Tibial nerve (tissue), 4 donors: ENCODE data around the gene TGFB2. TPM values are rescaled to one million over a fixed set of nuclear protein-coding genes. Genes with fewer than 3 reads are reported as not detected.

Experiments used
- DNase-seq, 2 donors: peaks; one replicate each; pipeline ENCODE4 v3.0.0-alpha.2; 2019; ENCODE audit warnings: low spot score in 2 of 2
- H3K27ac ChIP-seq, 4 donors: fragments of 200-600 bp; sonication (generic) in 3 of 4; one replicate each; pipeline ENCODE4 v1.5.1; 2017 to 2019; ENCODE audit warnings: mild to moderate bottlenecking in 1 of 4
- H3K27me3 ChIP-seq, 2 donors: fragments of 200-600 bp; sonication (generic) in 1 of 2; one replicate each; pipeline versions ENCODE4 v1.5.1 to v1.6.0; 2017 to 2019
- H3K36me3 ChIP-seq, 3 donors: fragments of 200-600 bp; sonication (generic); one replicate each; pipeline ENCODE4 v1.5.1; 2018 to 2019
- H3K4me1 ChIP-seq, 4 donors: fragments of 200-600 bp; sonication (generic) in 3 of 4; one replicate each; pipeline ENCODE4 v1.5.1; 2017 to 2019
- H3K4me3 ChIP-seq, 4 donors: fragments of 200-600 bp; sonication (generic) in 3 of 4; one replicate each; pipeline ENCODE4 v1.5.1; 2017 to 2019; ENCODE audit warnings: mild to moderate bottlenecking in 1 of 4, moderate library complexity in 1 of 4
- H3K9me3 ChIP-seq, 4 donors: fragments of 200-600 bp; sonication (generic) in 3 of 4; one replicate each; pipeline ENCODE4 v1.5.1; 2017 to 2019
- EP300 ChIP-seq, 2 donors: sonication (generic); formaldehyde crosslinking; IDR thresholded peaks; one replicate each; pipeline ENCODE4 v1.6.1; 2017; ENCODE audit warnings: antibody characterized with exemption in 2 of 2, mild to moderate bottlenecking in 1 of 2
- POLR2A ChIP-seq, 2 donors: fragments of 450-650 bp; IDR thresholded peaks; one replicate each; pipeline ENCODE4 v1.6.1; 2017; ENCODE audit warnings: antibody characterized with exemption in 2 of 2, mild to moderate bottlenecking in 2 of 2, moderate library complexity in 2 of 2
- WGBS, 2 donors: methylation state at CpG; one replicate each; pipeline ENCODE4 v1.1.5; 2018; 5-methylcytosine and 5-hydroxymethylcytosine counted together
- total RNA-seq, 4 donors: library from RNA; depleted of rRNA; stranded (reverse); fragments of >200 nt; gene quantifications; one replicate each; pipeline ENCODE4 v1.1.0, GENCODE V29; 2016
- TF ChIP-seq, protein P1 (sequence below), 5 experiments: fragments of 200-600 bp in 3 of 5; fragments of 450-650 bp in 2 of 5; sonication (generic) in 3 of 5; IDR thresholded peaks; one replicate each; pipeline ENCODE4 v1.5.1; 2016 to 2019; ENCODE audit warnings: antibody characterized with exemption in 5 of 5, mild to moderate bottlenecking in 3 of 5, moderate library complexity in 2 of 5

The TGFB2 gene
- total RNA-seq, 4 donors from 2014 or later = 7.3 to 13.5 (median 8.3) TPM

DNA sequence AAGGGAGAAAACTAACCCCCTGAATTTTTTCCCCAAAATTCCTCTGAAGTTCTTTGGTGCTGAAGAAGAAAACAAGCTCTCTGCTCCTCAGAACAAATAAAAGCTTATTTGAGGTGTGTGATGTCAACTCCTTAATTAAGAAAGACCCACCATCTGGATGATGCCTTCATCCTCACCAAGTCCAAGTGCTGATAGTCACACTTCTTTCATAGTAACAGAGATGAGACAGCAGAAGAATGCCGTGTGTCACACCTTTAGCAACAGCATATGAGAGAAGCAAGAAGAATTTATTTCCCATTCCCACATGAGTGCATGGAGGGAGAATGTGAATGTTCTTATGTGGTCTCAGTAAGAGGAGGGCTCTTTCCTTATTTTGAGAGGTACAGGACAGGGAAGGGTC, 91.2 kb downstream of the TGFB2 start:
- H3K4me3 ChIP-seq = no peak overlapping the region
- DNase-seq = no peak
- no peaks in the 10 kb centered on the region for H3K27me3 ChIP-seq
- H3K27ac ChIP-seq = no peak overlapping the region
- no peaks in the 10 kb centered on the region for H3K9me3 ChIP-seq
- H3K4me1 ChIP-seq = peaks cover 0 to 10% (median 0%) of the 10 kb centered on the region in 4 donors
- no peak for TF ChIP-seq EP300 (IDR thresholded peaks at IDR 0.05)
- TF ChIP-seq, protein P1, sequence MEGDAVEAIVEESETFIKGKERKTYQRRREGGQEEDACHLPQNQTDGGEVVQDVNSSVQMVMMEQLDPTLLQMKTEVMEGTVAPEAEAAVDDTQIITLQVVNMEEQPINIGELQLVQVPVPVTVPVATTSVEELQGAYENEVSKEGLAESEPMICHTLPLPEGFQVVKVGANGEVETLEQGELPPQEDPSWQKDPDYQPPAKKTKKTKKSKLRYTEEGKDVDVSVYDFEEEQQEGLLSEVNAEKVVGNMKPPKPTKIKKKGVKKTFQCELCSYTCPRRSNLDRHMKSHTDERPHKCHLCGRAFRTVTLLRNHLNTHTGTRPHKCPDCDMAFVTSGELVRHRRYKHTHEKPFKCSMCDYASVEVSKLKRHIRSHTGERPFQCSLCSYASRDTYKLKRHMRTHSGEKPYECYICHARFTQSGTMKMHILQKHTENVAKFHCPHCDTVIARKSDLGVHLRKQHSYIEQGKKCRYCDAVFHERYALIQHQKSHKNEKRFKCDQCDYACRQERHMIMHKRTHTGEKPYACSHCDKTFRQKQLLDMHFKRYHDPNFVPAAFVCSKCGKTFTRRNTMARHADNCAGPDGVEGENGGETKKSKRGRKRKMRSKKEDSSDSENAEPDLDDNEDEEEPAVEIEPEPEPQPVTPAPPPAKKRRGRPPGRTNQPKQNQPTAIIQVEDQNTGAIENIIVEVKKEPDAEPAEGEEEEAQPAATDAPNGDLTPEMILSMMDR (IDR thresholded peaks at IDR 0.05) = no peak
- TF ChIP-seq POLR2A (IDR thresholded peaks at IDR 0.05) = no peak
- H3K36me3 ChIP-seq = peaks cover 0 to 17% (median 0%) of the 10 kb centered on the region in 3 donors
- 93 to 97% methylated on average over 1 of the region's 1 CpG for WGBS, 2 donors

DNA sequence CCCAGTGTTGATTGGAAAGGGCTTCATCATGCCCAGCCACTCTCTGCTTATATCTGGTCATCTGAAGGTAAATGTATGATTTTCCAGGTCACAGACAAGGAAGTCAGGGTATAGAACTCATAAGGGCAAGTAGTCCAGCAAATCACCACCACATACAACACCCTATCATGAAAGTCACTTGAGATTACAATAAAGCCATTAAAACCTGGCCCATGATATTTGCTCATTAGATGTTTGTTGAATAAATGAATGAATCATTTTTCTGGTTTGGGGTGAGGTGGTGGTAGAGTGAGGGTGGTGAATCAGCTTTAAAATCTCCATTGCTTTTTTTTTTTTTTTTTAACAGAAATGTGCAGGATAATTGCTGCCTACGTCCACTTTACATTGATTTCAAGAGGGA, 91.9 kb downstream of the TGFB2 start:
- TF ChIP-seq EP300 (IDR thresholded peaks at IDR 0.05) (no peak), POLR2A (IDR thresholded peaks at IDR 0.05) (no peak)
- TF ChIP-seq, protein P1 (IDR thresholded peaks at IDR 0.05) = no peak
- Histone ChIP-seq H3K4me3 (no peak overlapping the region), H3K9me3 (no peaks in the 10 kb centered on the region), H3K27me3 (no peaks in the 10 kb centered on the region), H3K4me1 (peaks cover 0 to 6% (median 0%) of the 10 kb centered on the region in 4 donors), H3K27ac (no peak overlapping the region), H3K36me3 (peaks cover 0 to 17% (median 0%) of the 10 kb centered on the region in 3 donors)
- 93 to 98% methylated on average over 1 of the region's 1 CpG for WGBS, 2 donors
- DNase-seq = no peak

DNA sequence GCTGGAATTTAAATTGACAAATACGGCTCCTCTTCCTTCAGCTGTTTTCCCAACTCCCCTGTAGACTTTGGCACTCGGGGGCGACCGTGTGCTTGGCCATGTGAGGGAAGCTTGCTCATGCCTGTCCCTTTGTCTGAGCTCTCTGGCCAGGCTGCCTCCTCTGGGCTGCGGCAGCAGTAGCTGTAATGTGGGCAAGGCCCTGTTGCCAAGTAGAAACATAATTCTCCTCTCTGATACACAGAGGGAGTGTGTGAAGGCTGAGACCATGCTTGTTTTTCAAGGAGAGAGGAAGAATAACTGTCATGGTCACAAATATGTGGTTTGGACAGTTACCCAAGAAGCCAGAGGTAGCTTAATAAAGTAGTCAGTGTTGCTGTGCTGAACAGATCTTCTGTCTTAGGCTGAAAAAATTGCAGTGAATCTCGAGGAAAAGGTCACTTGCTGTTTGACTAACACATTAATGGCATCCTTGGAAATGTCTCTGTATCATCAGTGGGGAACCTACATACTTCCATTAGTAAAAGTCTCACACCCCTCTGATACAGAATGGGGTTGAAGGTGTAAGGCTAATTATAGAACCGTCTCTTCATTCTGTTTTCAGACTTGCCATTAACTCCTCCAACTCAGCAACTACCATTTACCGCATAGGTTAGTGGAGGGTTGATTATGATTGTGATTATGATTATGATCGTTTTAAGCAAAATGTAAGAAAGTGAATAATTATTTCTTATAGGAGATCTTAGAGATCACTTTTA, 94.6 kb downstream of the TGFB2 start:
- no peaks in the 10 kb centered on the region for H3K27me3 ChIP-seq
- H3K9me3 ChIP-seq = no peaks in the 10 kb centered on the region
- no peak overlapping the region for H3K4me3 ChIP-seq
- no peak for DNase-seq
- H3K27ac ChIP-seq = peak overlapping the region in 1 of 4 donors; percentile 11
- peaks cover 0 to 6% (median 0%) of the 10 kb centered on the region in 4 donors for H3K4me1 ChIP-seq
- TF ChIP-seq, protein P1 (IDR thresholded peaks at IDR 0.05) = no peak
- TF ChIP-seq EP300 (IDR thresholded peaks at IDR 0.05) (no peak), POLR2A (IDR thresholded peaks at IDR 0.05) (no peak)
- WGBS, 2 donors = 58% methylated on average over 9 of the region's 9 CpGs
- peaks cover 0 to 15% (median 0%) of the 10 kb centered on the region in 3 donors for H3K36me3 ChIP-seq

DNA sequence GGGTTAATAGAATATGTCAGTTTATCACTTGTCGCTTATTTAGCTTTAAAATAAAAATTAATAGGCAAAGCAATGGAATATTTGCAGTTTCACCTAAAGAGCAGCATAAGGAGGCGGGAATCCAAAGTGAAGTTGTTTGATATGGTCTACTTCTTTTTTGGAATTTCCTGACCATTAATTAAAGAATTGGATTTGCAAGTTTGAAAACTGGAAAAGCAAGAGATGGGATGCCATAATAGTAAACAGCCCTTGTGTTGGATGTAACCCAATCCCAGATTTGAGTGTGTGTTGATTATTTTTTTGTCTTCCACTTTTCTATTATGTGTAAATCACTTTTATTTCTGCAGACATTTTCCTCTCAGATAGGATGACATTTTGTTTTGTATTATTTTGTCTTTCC, 98.1 kb downstream of the TGFB2 start:
- no peak overlapping the region for H3K27ac ChIP-seq

DNA sequence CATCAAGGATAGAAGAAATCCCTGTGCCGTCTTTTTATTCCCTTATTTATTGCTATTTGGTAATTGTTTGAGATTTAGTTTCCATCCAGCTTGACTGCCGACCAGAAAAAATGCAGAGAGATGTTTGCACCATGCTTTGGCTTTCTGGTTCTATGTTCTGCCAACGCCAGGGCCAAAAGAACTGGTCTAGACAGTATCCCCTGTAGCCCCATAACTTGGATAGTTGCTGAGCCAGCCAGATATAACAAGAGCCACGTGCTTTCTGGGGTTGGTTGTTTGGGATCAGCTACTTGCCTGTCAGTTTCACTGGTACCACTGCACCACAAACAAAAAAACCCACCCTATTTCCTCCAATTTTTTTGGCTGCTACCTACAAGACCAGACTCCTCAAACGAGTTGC, 99.0 kb downstream of the TGFB2 start:
- Histone ChIP-seq H3K4me1 (peaks cover 0 to 8% (median 0%) of the 10 kb centered on the region in 4 donors), H3K9me3 (no peaks in the 10 kb centered on the region), H3K27me3 (no peaks in the 10 kb centered on the region), H3K36me3 (no peaks in the 10 kb centered on the region), H3K4me3 (no peak overlapping the region), H3K27ac (no peak overlapping the region)
- no peak for DNase-seq
- 66 to 69% methylated on average over 5 of the region's 5 CpGs for WGBS, 2 donors
- TF ChIP-seq EP300 (IDR thresholded peaks at IDR 0.05) (no peak), POLR2A (IDR thresholded peaks at IDR 0.05) (no peak)
- TF ChIP-seq, protein P1 (IDR thresholded peaks at IDR 0.05) = no peak

More for the DNA sequence above, 98.1 kb downstream of the TGFB2 start:
- WGBS, 2 donors = 95 to 99% methylated on average over 2 of the region's 2 CpGs
- Histone ChIP-seq H3K4me3 (no peak overlapping the region), H3K36me3 (no peaks in the 10 kb centered on the region), H3K27me3 (no peaks in the 10 kb centered on the region), H3K4me1 (peaks cover 0 to 9% (median 0%) of the 10 kb centered on the region in 4 donors), H3K9me3 (no peaks in the 10 kb centered on the region)
- TF ChIP-seq EP300 (IDR thresholded peaks at IDR 0.05) (no peak), POLR2A (IDR thresholded peaks at IDR 0.05) (no peak)
- TF ChIP-seq, protein P1 (IDR thresholded peaks at IDR 0.05) = no peak
- DNase-seq = no peak
